HFFc6 (cell line): ENCODE measurements around the gene ZNF211. TPM values are rescaled to one million over a fixed set of nuclear protein-coding genes. Genes with fewer than 3 reads are reported as not detected.

Source experiments
- DNase-seq: peaks from one replicate; pipeline ENCODE4 v3.0.0-alpha.2; 2018
- H3K27ac Mint-ChIP-seq: 2 replicates; pipeline ENCODE4 v1.8.0; 2020; ENCODE audit warnings: mild to moderate bottlenecking, mixed read lengths
- H3K27me3 Mint-ChIP-seq: 2 replicates; pipeline ENCODE4 v1.8.0; 2021; ENCODE audit warnings: mild to moderate bottlenecking, moderate library complexity, mixed read lengths; ENCODE audit not compliant: insufficient read depth
- H3K36me3 Mint-ChIP-seq: 2 replicates; pipeline ENCODE4 v1.8.0; 2021; ENCODE audit warnings: low read depth, mixed read lengths
- H3K4me1 Mint-ChIP-seq: 2 replicates; pipeline ENCODE4 v1.8.0; 2020; ENCODE audit warnings: low read depth, mixed read lengths
- H3K4me3 Mint-ChIP-seq: 2 replicates; pipeline ENCODE4 v1.8.0; 2020; ENCODE audit warnings: mild to moderate bottlenecking, moderate library complexity, mixed read lengths
- H3K9me3 Mint-ChIP-seq: 2 replicates; pipeline ENCODE4 v1.8.0; 2020; ENCODE audit warnings: mild to moderate bottlenecking, mixed read lengths
- CTCF ChIP-seq: fragments of 200-600 bp; sonication (generic); IDR thresholded peaks from 2 replicates; pipeline ENCODE4 v1.5.0; 2021; ENCODE audit warnings: antibody characterized with exemption, mild to moderate bottlenecking
- total RNA-seq, 6 experiments: library from RNA; stranded (reverse); fragmentation: NEBNext Ultra II Directional; extraction: Animal tissue kit (Norgen Biotek cat#: 25700); gene quantifications; 2 replicates in 1 of 6; 3 replicates in 5 of 6; pipeline ENCODE4 v1.2.3, GENCODE V29; 2021

ZNF211 gene
- total RNA-seq, 6 experiments from 2014 or later, result 5.8 to 8.1 (median 6.7) TPM

- Mint-ChIP-seq H3K4me1 (peaks cover 4% of the 10 kb centered on the region; the same call in 1 of the 2 replicates), H3K27ac (no peak overlapping the region), H3K36me3 (no peaks in the 10 kb centered on the region; the same call in 1 of the 2 replicates), H3K4me3 (no peak overlapping the region), H3K9me3 (peaks cover 29% of the 10 kb centered on the region), H3K27me3 (peaks cover 7% of the 10 kb centered on the region)
- DNase-seq, result no peak
- no peak for TF ChIP-seq CTCF
Observed at GRCh38 chr19:57656346-57656745, 23.4 kb downstream of the ZNF211 start.

GRCh38 chr19:57664269-57665127, 31.5 kb downstream of the ZNF211 start:
- Mint-ChIP-seq H3K27ac (no peak overlapping the region), H3K36me3 (no peaks in the 10 kb centered on the region), H3K4me3 (peak overlapping the region; percentile 87), H3K4me1 (no peaks in the 10 kb centered on the region), H3K27me3 (peaks cover 10% of the 10 kb centered on the region), H3K9me3 (no peaks in the 10 kb centered on the region)
- TF ChIP-seq CTCF, result no peak
- peak; percentile 12 for DNase-seq

- Mint-ChIP-seq H3K27me3 (peaks cover 10% of the 10 kb centered on the region), H3K9me3 (no peaks in the 10 kb centered on the region), H3K4me3 (peak overlapping the region; percentile 87; the same call in 1 of the 2 replicates), H3K36me3 (no peaks in the 10 kb centered on the region), H3K27ac (no peak overlapping the region), H3K4me1 (no peaks in the 10 kb centered on the region)
- TF ChIP-seq CTCF, result no peak
- no peak for DNase-seq
Observed at GRCh38 chr19:57665261-57665806, 32.4 kb downstream of the ZNF211 start.

GRCh38 chr19:57667228-57667627, 34.3 kb downstream of the ZNF211 start:
- no peak for TF ChIP-seq CTCF
- peaks cover 9% of the 10 kb centered on the region for H3K27me3 Mint-ChIP-seq
- H3K9me3 Mint-ChIP-seq, result no peaks in the 10 kb centered on the region
- H3K36me3 Mint-ChIP-seq, result no peaks in the 10 kb centered on the region
- H3K4me1 Mint-ChIP-seq, result no peaks in the 10 kb centered on the region
- no peak overlapping the region for H3K27ac Mint-ChIP-seq
- DNase-seq, result no peak
- no peak overlapping the region for H3K4me3 Mint-ChIP-seq

GRCh38 chr19:57668635-57669034, 35.7 kb downstream of the ZNF211 start, which contains the start of gene ZSCAN4:
TSS of gene ZSCAN4 (plus strand) at chr19:57668935. CDS start at chr19:57676146, 7,211 bp downstream.
- no peak within 1 kb of the TSS for H3K27ac Mint-ChIP-seq
- peaks cover 9% of the 10 kb centered on the region for H3K27me3 Mint-ChIP-seq

More at GRCh38 chr19:57668635-57669034, 35.7 kb downstream of the ZNF211 start, which contains the start of gene ZSCAN4:
- H3K36me3 Mint-ChIP-seq, result no peaks in the 10 kb centered on the region
- H3K4me1 Mint-ChIP-seq, result no peaks in the 10 kb centered on the region
- no peak for TF ChIP-seq CTCF
- DNase-seq, result no peak
- no peaks in the 10 kb centered on the region for H3K9me3 Mint-ChIP-seq
- no peak within 1 kb of the TSS for H3K4me3 Mint-ChIP-seq
